ENCODE data around the gene CRTC3.

CRTC3 gene

GRCh38 chr15:90609242-90610180 lies 79.8 kb downstream of the CRTC3 start:
- H3K4me3 ChIP-seq (ENCODE audit: low read depth, low read length): no peak overlapping the region

GRCh38 chr15:90610190-90610589 lies 80.5 kb downstream of the CRTC3 start:
- DNase-seq (ENCODE audit: low read depth): no peak
- H3K4me3 ChIP-seq (ENCODE audit: low read depth, low read length): no peak overlapping the region
- TF ChIP-seq CTCF (IDR thresholded peaks at IDR 0.05; ENCODE audit: low read depth, low read length): no peak
- no peak for TF ChIP-seq MAX (IDR thresholded peaks at IDR 0.05; ENCODE audit: low read depth, low read length)
- TF ChIP-seq MYC (IDR thresholded peaks at IDR 0.05; ENCODE audit: low read depth, low read length): no peak
- TF ChIP-seq POLR2A (IDR thresholded peaks at IDR 0.05; ENCODE audit: extremely low read depth, insufficient read length): no peak

More at GRCh38 chr15:90609242-90610180, 79.8 kb downstream of the CRTC3 start:
- no peak for TF ChIP-seq CTCF (IDR thresholded peaks at IDR 0.05; ENCODE audit: low read depth, low read length)
- TF ChIP-seq POLR2A (IDR thresholded peaks at IDR 0.05; ENCODE audit: extremely low read depth, insufficient read length): no peak
- no peak for DNase-seq (ENCODE audit: low read depth)

- H3K4me3 ChIP-seq (ENCODE audit: low read depth, low read length): no peak overlapping the region
- no peak for DNase-seq (ENCODE audit: low read depth)
- TF ChIP-seq MAX (IDR thresholded peaks at IDR 0.05; ENCODE audit: low read depth, low read length) (no peak), CTCF (IDR thresholded peaks at IDR 0.05; ENCODE audit: low read depth, low read length) (no peak), MYC (IDR thresholded peaks at IDR 0.05; ENCODE audit: low read depth, low read length) (no peak), POLR2A (IDR thresholded peaks at IDR 0.05; ENCODE audit: extremely low read depth, insufficient read length) (no peak)
Measured at GRCh38 chr15:90611157-90611556, 81.4 kb downstream of the CRTC3 start.

GRCh38 chr15:90617171-90617570 lies 87.4 kb downstream of the CRTC3 start:
- TF ChIP-seq CTCF (IDR thresholded peaks at IDR 0.05; ENCODE audit: low read depth, low read length) (no peak), MYC (IDR thresholded peaks at IDR 0.05; ENCODE audit: low read depth, low read length) (no peak), MAX (IDR thresholded peaks at IDR 0.05; ENCODE audit: low read depth, low read length) (no peak), POLR2A (IDR thresholded peaks at IDR 0.05; ENCODE audit: extremely low read depth, insufficient read length) (no peak)
- H3K4me3 ChIP-seq (ENCODE audit: low read depth, low read length): no peak overlapping the region
- DNase-seq (ENCODE audit: low read depth): no peak

GRCh38 chr15:90617668-90618097 lies 88.0 kb downstream of the CRTC3 start:
- H3K4me3 ChIP-seq (ENCODE audit: low read depth, low read length): no peak overlapping the region
- TF ChIP-seq POLR2A (IDR thresholded peaks at IDR 0.05; ENCODE audit: extremely low read depth, insufficient read length) (no peak), MYC (IDR thresholded peaks at IDR 0.05; ENCODE audit: low read depth, low read length) (no peak), CTCF (IDR thresholded peaks at IDR 0.05; ENCODE audit: low read depth, low read length) (no peak), MAX (IDR thresholded peaks at IDR 0.05; ENCODE audit: low read depth, low read length) (no peak)
- DNase-seq (ENCODE audit: low read depth): no peak

Measured in NB4 (cell line).